VCaP (cell line): Measurements from ENCODE around the gene APOLD1.

ENCODE experiments used
- H3K27ac ChIP-seq: fragments of 450-650 bp; 2 replicates; pipeline ENCODE4 v1.5.1; 2017
- CTCF ChIP-seq: fragments of 450-650 bp; conservative IDR thresholded peaks from 2 replicates; pipeline ENCODE4 v1.5.1; 2017; ENCODE audit warnings: mild to moderate bottlenecking, moderate library complexity

APOLD1 gene

GRCh38 chr12:12748044-12748443 lies 37.4 kb upstream of the APOLD1 start:
- no peak overlapping the region for H3K27ac ChIP-seq
- no peak for TF ChIP-seq CTCF

- H3K27ac ChIP-seq: no peak overlapping the region
- no peak for TF ChIP-seq CTCF
Observed at GRCh38 chr12:12749433-12749832, 36.0 kb upstream of the APOLD1 start.

GRCh38 chr12:12755923-12756322 lies 29.5 kb upstream of the APOLD1 start:
- no peak for TF ChIP-seq CTCF

GRCh38 chr12:12757121-12757520 lies 28.3 kb upstream of the APOLD1 start:
- H3K27ac ChIP-seq: no peak overlapping the region
- TF ChIP-seq CTCF: no peak

More at GRCh38 chr12:12755923-12756322, 29.5 kb upstream of the APOLD1 start:
- no peak overlapping the region for H3K27ac ChIP-seq

- no peak for TF ChIP-seq CTCF
Observed at GRCh38 chr12:12759234-12759915, 26.1 kb upstream of the APOLD1 start.

GRCh38 chr12:12764824-12765223 lies 20.6 kb upstream of the APOLD1 start:
- H3K27ac ChIP-seq: no peak overlapping the region
- no peak for TF ChIP-seq CTCF

More at GRCh38 chr12:12759234-12759915, 26.1 kb upstream of the APOLD1 start:
- H3K27ac ChIP-seq: no peak overlapping the region

GRCh38 chr12:12770262-12770661 lies 15.2 kb upstream of the APOLD1 start:
- H3K27ac ChIP-seq: no peak overlapping the region
- no peak for TF ChIP-seq CTCF
